Astrocyte of the cerebellum (primary cell): ENCODE measurements around the gene AQP7.
"Not testable (repeated sequence)": the region's sequence is repeated elsewhere in the genome, so short reads cannot be mapped to it uniquely, and the experiment has no call there.

Experiments
- DNase-seq: peaks from one replicate; pipeline ENCODE4 v3.0.0-alpha.2; 2011; ENCODE audit warnings: low read depth
- H3K4me3 ChIP-seq: 2 replicates; pipeline ENCODE4 v1.5.1; 2011; ENCODE audit warnings: mild to moderate bottlenecking, low read depth, low read length, moderate library complexity
- CTCF ChIP-seq: IDR thresholded peaks from 2 replicates; pipeline ENCODE4 v1.5.1; 2012; ENCODE audit warnings: low read length, low read depth, moderate library complexity, mild to moderate bottlenecking; ENCODE audit errors: missing control alignments
- in situ Hi-C: cut with HindIII; loops from 2 replicates; pipeline ENCODE4 v1.10.0; 2017; ENCODE audit warnings: low sequenced_read_pairs

AQP7 gene

GRCh38 chr9:33393581-33393980 is 8.8 kb downstream of the AQP7 start:
- H3K4me3 ChIP-seq: no peak overlapping the region
- in situ Hi-C loops: no loop called here
- TF ChIP-seq CTCF: no peak
- no peak for DNase-seq

- DNase-seq, H3K4me3 ChIP-seq, in situ Hi-C loops: not testable (repeated sequence)
These were observed 9.8 kb downstream of the AQP7 start for GRCh38 chr9:33392591-33393021.

GRCh38 chr9:33391111-33391771 is 11.1 kb downstream of the AQP7 start:
- in situ Hi-C loops, H3K4me3 ChIP-seq: not testable (repeated sequence)
- peak; percentile 69 for DNase-seq

GRCh38 chr9:33388110-33388994 is 14.0 kb downstream of the AQP7 start:
- no peak for DNase-seq
- in situ Hi-C loops: no loop called here
- no peak for TF ChIP-seq CTCF
- no peak overlapping the region for H3K4me3 ChIP-seq

- DNase-seq, in situ Hi-C loops, H3K4me3 ChIP-seq: not testable (repeated sequence)
These were observed 15.4 kb downstream of the AQP7 start for GRCh38 chr9:33386998-33387397.

GRCh38 chr9:33386641-33386996 is 15.7 kb downstream of the AQP7 start:
- H3K4me3 ChIP-seq, in situ Hi-C loops, DNase-seq: not testable (repeated sequence)

GRCh38 chr9:33385979-33386640 is 16.3 kb downstream of the AQP7 start:
- in situ Hi-C loops, H3K4me3 ChIP-seq, DNase-seq: not testable (repeated sequence)

- DNase-seq, H3K4me3 ChIP-seq, in situ Hi-C loops: not testable (repeated sequence)
These were observed 16.8 kb downstream of the AQP7 start for GRCh38 chr9:33385536-33385935.

GRCh38 chr9:33383396-33383795 is 19.0 kb downstream of the AQP7 start:
- in situ Hi-C loops, DNase-seq, H3K4me3 ChIP-seq: not testable (repeated sequence)

GRCh38 chr9:33382397-33382796 is 20.0 kb downstream of the AQP7 start:
- in situ Hi-C loops, H3K4me3 ChIP-seq, DNase-seq: not testable (repeated sequence)
